Measurements from ENCODE around the gene OPN4.

GRCh38 chr10:86646532-86646931 lies 7.8 kb upstream of the OPN4 start:
- no peak for TF ChIP-seq EZH2 (IDR thresholded peaks at IDR 0.05; ENCODE audit: borderline replicate concordance)
- TF ChIP-seq CTCF (IDR thresholded peaks at IDR 0.05; ENCODE audit: poor library complexity), result no peak
